HepG2 (cell line): ENCODE data around the gene DENND4A. TPM values are rescaled to one million over a fixed set of nuclear protein-coding genes. Genes with fewer than 3 reads are reported as not detected.

Source experiments
- ATM ChIP-seq: fragments of 450-650 bp; IDR thresholded peaks from 2 replicates; pipeline ENCODE4 v1.7.1; 2017; ENCODE audit warnings: mild to moderate bottlenecking, borderline replicate concordance
- CCAR2 ChIP-seq: fragments of 200-400 bp; formaldehyde crosslinking; optimal IDR thresholded peaks from 2 replicates; pipeline ENCODE3; 2018; ENCODE audit warnings: low read depth, mild to moderate bottlenecking, low read length, moderate library complexity
- DPF2 ChIP-seq: sonication (generic); formaldehyde crosslinking; IDR thresholded peaks from 2 replicates; pipeline ENCODE4 v1.4.0; 2020; ENCODE audit warnings: mild to moderate bottlenecking, low read depth, missing genetic modification reagents, borderline replicate concordance
- FOXA3 ChIP-seq: IDR thresholded peaks from 2 replicates; pipeline ENCODE4 v1.6.1; 2016; ENCODE audit warnings: missing genetic modification reagents, missing compliant biosample characterization
- HHEX ChIP-seq: IDR thresholded peaks from 2 replicates; pipeline ENCODE4 v1.6.1; 2016; ENCODE audit warnings: control low read depth
- KAT7 ChIP-seq: IDR thresholded peaks from 2 replicates; pipeline ENCODE4 v1.6.1; 2018; ENCODE audit warnings: borderline replicate concordance, missing compliant biosample characterization
- KDM2A ChIP-seq: sonication (generic); formaldehyde crosslinking; IDR thresholded peaks from 2 replicates; pipeline ENCODE4 v1.4.0; 2020; ENCODE audit warnings: low read depth, missing genetic modification reagents, borderline replicate concordance
- KLF6 ChIP-seq: IDR thresholded peaks from 2 replicates; pipeline ENCODE4 v1.8.0; 2016; ENCODE audit warnings: missing biosample characterization, missing genetic modification reagents
- MLX ChIP-seq: IDR thresholded peaks from 2 replicates; pipeline ENCODE4 v1.6.1; 2016
- MYNN ChIP-seq: sonication (generic); formaldehyde crosslinking; IDR thresholded peaks from 2 replicates; pipeline ENCODE4 v1.4.0; 2020; ENCODE audit warnings: mild to moderate bottlenecking, low read depth, missing genetic modification reagents
- NBN ChIP-seq: fragments of 450-650 bp; conservative IDR thresholded peaks from 2 replicates; pipeline ENCODE4 v1.6.1; 2017
- SAP130 ChIP-seq: IDR thresholded peaks from 2 replicates; pipeline ENCODE4 v1.6.1; 2016; ENCODE audit warnings: low read depth
- SPEN ChIP-seq: sonication (generic); formaldehyde crosslinking; IDR thresholded peaks from 2 replicates; pipeline ENCODE4 v1.5.1; 2020; ENCODE audit warnings: low read depth, mild to moderate bottlenecking, missing genetic modification reagents
- THAP7 ChIP-seq: sonication (generic); formaldehyde crosslinking; IDR thresholded peaks from 2 replicates; pipeline ENCODE4 v1.8.1; 2023; ENCODE audit warnings: mild to moderate bottlenecking, missing genetic modification reagents
- ZFP1 ChIP-seq: IDR thresholded peaks from 2 replicates; pipeline ENCODE4 v1.6.1; 2016
- ZFP36L2 ChIP-seq: sonication (generic); formaldehyde crosslinking; IDR thresholded peaks from 2 replicates; pipeline ENCODE4 v1.4.0; 2020; ENCODE audit warnings: missing genetic modification reagents
- ZNF12 ChIP-seq: sonication (generic); formaldehyde crosslinking; IDR thresholded peaks from 2 replicates; pipeline ENCODE4 v1.5.0; 2020; ENCODE audit warnings: missing genetic modification reagents
- ZNF143 ChIP-seq: sonication (generic); formaldehyde crosslinking; IDR thresholded peaks from 2 replicates; pipeline ENCODE4 v1.4.0; 2020; ENCODE audit warnings: missing genetic modification reagents
- ZNF225 ChIP-seq: sonication (generic); formaldehyde crosslinking; IDR thresholded peaks from 2 replicates; pipeline ENCODE4 v1.4.0; 2020; ENCODE audit warnings: mild to moderate bottlenecking, missing genetic modification reagents
- ZNF24 ChIP-seq: fragments of 450-650 bp; IDR thresholded peaks from 2 replicates; pipeline ENCODE4 v1.6.1; 2017; ENCODE audit warnings: antibody characterized with exemption, mild to moderate bottlenecking
- ZNF367 ChIP-seq: sonication (generic); formaldehyde crosslinking; IDR thresholded peaks from 2 replicates; pipeline ENCODE4 v1.4.0; 2020; ENCODE audit warnings: missing genetic modification reagents, borderline replicate concordance
- ZNF382 ChIP-seq: sonication (generic); formaldehyde crosslinking; IDR thresholded peaks from 2 replicates; pipeline ENCODE4 v1.5.0; 2020; ENCODE audit warnings: missing genetic modification reagents, mild to moderate bottlenecking, borderline replicate concordance
- ZNF501 ChIP-seq: sonication (generic); formaldehyde crosslinking; IDR thresholded peaks from 2 replicates; pipeline ENCODE4 v1.5.1; 2020; ENCODE audit warnings: mild to moderate bottlenecking, moderate library complexity, missing genetic modification reagents
- ZNF562 ChIP-seq: sonication (generic); formaldehyde crosslinking; IDR thresholded peaks from 2 replicates; pipeline ENCODE4 v1.8.0; 2022; ENCODE audit warnings: missing genetic modification reagents, borderline replicate concordance
- polyA plus RNA-seq, 8 experiments: library from polyadenylated mRNA; depleted of rRNA in 3 of 8; stranded (reverse) in 7 of 8; unstranded in 1 of 8; fragments of >200 nt; fragmentation: Illumina TruSeq in 4 of 8; extraction: Trizol in 4 of 8; gene quantifications; 2 replicates each; pipeline versions ENCODE4 v1.2.1 to v1.2.3, GENCODE V29; 2011 to 2016; ENCODE audit warnings: low read depth in 4 of 8, missing spikeins in 1 of 8, mixed read lengths in 1 of 8; ENCODE audit not compliant: insufficient read depth in 1 of 8
- total RNA-seq, 5 experiments: library from RNA; depleted of rRNA; stranded (reverse); fragments of >200 nt; fragmentation: Illumina TruSeq; extraction: Trizol; gene quantifications; 2 replicates each; pipeline ENCODE4 v1.2.3, GENCODE V29; 2016; ENCODE audit warnings: low read depth in 1 of 5
- TF ChIP-seq, protein P1 (sequence below): sonication (generic); formaldehyde crosslinking; IDR thresholded peaks from 2 replicates; pipeline ENCODE4 v1.4.0; 2020; ENCODE audit warnings: missing genetic modification reagents
- TF ChIP-seq, protein P2 (sequence below): IDR thresholded peaks from 2 replicates; pipeline ENCODE4 v1.6.1; 2016; ENCODE audit warnings: mild to moderate bottlenecking, missing biosample characterization, missing genetic modification reagents
- TF ChIP-seq, protein P3 (sequence below): sonication (generic); formaldehyde crosslinking; conservative IDR thresholded peaks from 2 replicates; pipeline ENCODE4 v1.4.0; 2020; ENCODE audit warnings: missing genetic modification reagents

Gene DENND4A
- total and polyA plus RNA-seq, 2 of the 13 experiments (the other 11 are each of a cell fraction or from before 2014, with no cell fraction given): 13.2 to 18.6 TPM

DNA sequence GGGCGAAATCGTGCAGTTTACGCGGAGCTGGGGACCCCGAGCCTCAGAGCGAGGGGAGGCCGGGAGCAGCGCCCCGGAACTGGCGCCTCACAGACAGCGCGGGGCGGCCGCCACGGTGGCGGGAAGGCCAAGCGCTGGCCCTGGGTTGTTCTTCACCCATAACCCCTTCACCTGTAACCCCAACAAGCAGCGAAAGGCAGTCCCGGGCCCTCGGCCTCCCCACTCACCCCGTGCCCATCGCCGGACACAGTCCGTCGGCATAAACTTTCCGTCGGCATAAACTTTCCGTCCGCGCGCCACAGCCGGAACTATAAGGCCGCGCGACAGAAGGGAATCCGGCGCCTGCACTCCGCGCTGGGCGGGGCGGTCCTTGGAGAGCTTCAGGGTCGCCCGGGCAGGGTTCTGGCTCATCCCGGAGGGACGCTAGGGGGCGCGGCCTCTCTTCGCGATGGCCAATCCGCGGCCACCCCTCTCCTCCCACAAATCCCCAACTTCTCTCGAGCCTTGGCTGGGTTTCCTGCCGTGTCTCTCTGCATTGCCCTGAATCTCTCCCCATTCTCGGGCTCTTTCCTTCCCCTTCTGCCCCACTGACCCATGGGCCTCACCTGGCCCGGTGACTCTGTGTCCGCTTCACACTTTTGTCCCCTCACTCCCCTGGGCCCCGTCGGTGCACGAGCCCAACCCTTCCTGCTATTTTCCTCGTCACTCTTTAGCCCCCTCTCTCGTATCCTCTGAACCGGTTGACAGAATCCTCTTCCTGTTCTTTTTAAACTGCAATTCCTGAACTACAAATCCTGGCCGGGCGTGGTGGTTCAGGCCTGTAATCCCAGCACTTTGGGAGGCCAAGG is 181.0 kb downstream of the DENND4A start, which contains the start of gene INTS14 (continued):
- TF ChIP-seq ZNF562 (no peak), ZFP36L2 (no peak), KLF6 (peak; percentile 90; the same call in 1 of the 2 replicates), THAP7 (CRISPR knock-in tag) (no peak), FOXA3 (CRISPR knock-in tag) (peak; percentile 63), ZNF367 (no peak; the same call in 1 of the 2 replicates), ZNF501 (CRISPR knock-in tag) (peak; percentile 70), SPEN (CRISPR knock-in tag) (peak; percentile 96), SAP130 (CRISPR knock-in tag) (peak; percentile 91), KDM2A (CRISPR knock-in tag) (peak; percentile 100), ZNF225 (peak; percentile 78), DPF2 (CRISPR knock-in tag) (no peak), ZFP1 (CRISPR knock-in tag) (peak; percentile 95), ATM (no peak), MYNN (CRISPR knock-in tag) (peak; percentile 45; the same call in 1 of the 2 replicates), HHEX (CRISPR knock-in tag) (no peak), NBN (no peak), ZNF382 (CRISPR knock-in tag) (no peak), ZNF24 (no peak), ZNF143 (CRISPR knock-in tag) (peak; percentile 81), CCAR2 (peak; percentile 78), ZNF12 (peak; percentile 61; the same call in 1 of the 2 replicates), MLX (CRISPR knock-in tag) (peak; percentile 33; the same call in 1 of the 2 replicates), KAT7 (CRISPR knock-in tag) (peak; percentile 98)
- TF ChIP-seq, protein P1, sequence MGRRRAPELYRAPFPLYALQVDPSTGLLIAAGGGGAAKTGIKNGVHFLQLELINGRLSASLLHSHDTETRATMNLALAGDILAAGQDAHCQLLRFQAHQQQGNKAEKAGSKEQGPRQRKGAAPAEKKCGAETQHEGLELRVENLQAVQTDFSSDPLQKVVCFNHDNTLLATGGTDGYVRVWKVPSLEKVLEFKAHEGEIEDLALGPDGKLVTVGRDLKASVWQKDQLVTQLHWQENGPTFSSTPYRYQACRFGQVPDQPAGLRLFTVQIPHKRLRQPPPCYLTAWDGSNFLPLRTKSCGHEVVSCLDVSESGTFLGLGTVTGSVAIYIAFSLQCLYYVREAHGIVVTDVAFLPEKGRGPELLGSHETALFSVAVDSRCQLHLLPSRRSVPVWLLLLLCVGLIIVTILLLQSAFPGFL (CRISPR knock-in tag): no peak
- TF ChIP-seq, protein P2, sequence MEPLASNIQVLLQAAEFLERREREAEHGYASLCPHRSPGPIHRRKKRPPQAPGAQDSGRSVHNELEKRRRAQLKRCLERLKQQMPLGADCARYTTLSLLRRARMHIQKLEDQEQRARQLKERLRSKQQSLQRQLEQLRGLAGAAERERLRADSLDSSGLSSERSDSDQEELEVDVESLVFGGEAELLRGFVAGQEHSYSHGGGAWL (CRISPR knock-in tag): peak; percentile 82
- TF ChIP-seq, protein P3, sequence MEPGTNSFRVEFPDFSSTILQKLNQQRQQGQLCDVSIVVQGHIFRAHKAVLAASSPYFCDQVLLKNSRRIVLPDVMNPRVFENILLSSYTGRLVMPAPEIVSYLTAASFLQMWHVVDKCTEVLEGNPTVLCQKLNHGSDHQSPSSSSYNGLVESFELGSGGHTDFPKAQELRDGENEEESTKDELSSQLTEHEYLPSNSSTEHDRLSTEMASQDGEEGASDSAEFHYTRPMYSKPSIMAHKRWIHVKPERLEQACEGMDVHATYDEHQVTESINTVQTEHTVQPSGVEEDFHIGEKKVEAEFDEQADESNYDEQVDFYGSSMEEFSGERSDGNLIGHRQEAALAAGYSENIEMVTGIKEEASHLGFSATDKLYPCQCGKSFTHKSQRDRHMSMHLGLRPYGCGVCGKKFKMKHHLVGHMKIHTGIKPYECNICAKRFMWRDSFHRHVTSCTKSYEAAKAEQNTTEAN (CRISPR knock-in tag): peak; percentile 48; the same call in 1 of the 2 replicates
